NCI-H1092 treated with DMSO at 0.1 percent for 48 hours (cell line): Measurements from ENCODE around the gene EXD3.

Source experiments
- DNase-seq: peaks from one replicate; lab custom pipeline; 2025; lab: John Stamatoyannopoulos, UW

The EXD3 gene

DNA sequence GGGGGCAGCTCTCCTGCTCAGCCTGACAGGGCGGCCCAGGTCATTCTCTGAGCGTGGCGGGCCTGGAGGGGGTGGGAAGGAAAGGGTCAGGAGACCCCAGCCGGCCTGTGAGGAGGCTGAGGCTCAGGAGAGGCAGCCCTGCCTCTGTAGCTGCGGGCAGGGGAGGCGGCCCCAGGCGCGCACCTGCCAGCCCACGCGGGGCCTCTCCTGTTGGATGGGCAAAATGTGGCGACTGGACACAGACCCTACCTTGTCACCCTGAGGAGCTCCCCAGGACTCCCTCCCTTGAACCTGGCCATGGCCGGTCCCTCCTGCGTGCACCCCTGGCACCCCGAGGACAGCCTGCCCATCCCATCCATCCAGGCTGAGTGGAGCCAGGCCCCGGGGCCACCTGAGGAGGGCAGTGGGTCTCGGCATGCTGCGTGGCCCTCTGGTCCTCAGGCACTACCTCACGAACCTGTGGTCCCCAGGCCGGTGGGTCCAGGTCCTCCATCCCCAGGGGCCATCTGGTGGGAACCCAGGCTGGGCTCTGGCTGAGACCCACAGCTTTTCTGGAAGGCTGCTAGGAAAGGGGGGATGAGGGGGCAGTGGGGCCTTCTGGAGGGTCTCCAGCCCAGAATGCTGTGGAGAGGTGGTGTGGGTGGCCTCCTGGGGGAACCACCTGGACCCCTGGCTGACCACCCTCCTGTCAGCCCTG lies 105.8 kb downstream of the EXD3 start:
- no peak for DNase-seq

DNA sequence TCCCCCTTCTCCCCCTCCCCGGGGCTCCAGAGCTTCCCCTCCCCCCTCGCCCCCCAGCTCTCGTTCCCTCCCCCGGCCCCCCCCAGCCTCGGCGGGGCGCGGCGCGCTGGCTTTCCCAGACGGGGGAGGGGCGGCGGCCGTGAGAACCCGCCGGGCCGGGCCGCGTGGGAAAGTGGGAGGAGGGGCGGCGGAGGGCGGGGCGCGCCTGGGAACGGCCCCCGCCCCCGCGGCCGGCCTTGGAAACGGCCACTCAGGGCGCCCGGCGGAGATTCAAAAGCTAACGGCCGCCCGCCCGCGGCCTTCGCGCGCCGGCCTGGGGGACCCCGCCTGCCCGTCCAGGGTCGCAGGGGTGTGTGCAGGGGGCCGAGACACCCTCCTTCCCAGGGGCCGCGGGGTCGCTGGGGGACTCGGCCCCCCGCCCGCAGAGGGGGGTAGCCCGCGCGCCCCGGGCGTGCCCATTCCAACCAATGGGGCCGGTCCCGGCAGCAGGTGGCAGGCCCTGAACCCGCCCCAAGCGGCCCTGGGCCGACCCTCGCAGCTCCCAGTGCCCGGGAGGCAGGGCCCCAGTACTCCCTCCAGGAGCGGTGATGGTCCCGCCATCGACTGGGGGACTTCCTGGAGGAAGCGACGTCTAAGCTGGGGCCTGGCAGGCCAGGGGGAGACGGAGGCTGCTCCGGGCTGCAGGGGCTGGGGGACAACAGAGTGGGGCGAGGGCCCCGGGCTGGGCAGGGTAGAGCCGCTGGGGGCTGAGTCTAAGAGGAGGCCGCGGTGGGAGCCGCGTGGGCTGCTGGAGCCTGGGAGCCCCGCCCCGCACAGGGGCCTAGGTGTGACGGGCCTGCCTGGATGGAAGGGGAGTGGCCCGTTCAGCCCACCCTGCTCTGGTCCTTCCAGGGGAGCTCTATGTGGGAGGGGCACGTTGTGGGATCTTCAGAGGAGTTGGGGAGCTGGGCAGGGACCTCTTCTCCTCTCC lies 106.7 kb downstream of the EXD3 start:
- no peak for DNase-seq

GRCh38 chr9:137315581-137316011 lies 107.4 kb downstream of the EXD3 start:
- no peak for DNase-seq

GRCh38 chr9:137314561-137315560 lies 108.1 kb downstream of the EXD3 start:
- no peak for DNase-seq

GRCh38 chr9:137313956-137314560 lies 108.9 kb downstream of the EXD3 start:
- no peak for DNase-seq

GRCh38 chr9:137313326-137313936 lies 109.5 kb downstream of the EXD3 start:
- DNase-seq: no peak

DNA sequence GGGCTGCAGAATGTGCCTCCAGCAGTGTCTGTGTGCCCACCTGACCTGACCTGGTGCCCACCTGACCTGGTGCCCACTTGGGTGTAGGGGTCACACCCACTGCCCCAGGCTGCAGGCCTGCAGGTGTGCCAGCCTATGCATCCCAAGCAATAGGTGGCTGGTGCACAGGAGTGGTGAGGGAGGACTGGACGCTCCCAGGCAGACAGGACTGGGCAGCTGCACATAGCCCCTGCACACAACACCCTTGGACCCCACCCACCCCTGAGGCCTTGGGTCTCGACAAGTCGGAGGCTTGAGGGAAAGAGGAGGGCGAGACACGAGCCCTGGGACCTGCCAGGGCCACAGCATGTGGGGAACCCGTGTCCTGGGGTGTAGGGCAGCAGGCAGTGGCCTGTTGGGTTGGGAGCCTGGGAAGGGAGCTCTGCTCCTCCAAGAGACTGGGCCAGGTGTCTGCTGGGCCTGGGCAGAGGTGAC lies 110.1 kb downstream of the EXD3 start:
- DNase-seq: no peak

- DNase-seq: no peak
Observed at GRCh38 chr9:137311986-137312851, 110.7 kb downstream of the EXD3 start.

DNA sequence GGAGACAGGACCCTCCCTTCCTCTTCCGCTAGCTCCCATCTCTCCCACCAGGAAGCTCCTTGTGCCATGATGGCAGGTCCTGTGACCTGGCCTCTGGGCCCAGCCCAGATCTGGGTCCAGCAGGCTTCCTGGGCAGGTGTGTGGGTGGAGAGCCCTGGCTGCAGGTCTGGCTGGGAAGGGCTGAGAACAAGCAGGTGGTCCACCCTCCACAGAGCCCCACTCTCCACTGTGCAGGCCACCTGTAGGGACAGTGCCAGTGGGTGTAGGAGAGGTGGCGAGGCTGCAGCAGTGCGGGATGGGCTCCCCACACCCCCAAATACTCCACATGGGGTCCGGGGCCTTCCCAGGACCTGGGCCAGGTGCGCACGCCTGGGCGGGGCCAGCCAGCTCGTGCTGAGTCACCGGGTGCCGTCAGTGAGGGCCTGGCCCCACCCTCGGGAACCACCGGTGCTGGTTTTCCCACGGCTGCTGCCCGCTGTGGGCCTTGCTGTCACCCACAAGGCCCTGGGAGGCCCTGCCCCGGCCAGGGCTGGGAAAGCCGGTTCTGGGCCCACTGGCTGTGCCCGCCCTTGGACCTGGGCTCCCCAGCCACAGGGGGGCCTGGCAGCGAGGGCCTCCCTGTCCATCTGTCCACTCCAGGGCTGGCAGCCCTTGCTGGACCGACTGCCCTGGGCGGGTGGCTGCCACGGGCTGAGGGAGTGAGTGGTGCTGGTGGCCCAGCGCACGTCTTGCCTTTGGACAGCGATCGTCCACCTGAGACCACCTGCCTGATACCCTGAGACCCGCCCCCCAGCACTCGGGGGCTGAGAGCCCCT lies 111.6 kb downstream of the EXD3 start:
- no peak for DNase-seq

GRCh38 chr9:137310189-137311052 lies 112.5 kb downstream of the EXD3 start:
- DNase-seq: no peak

DNA sequence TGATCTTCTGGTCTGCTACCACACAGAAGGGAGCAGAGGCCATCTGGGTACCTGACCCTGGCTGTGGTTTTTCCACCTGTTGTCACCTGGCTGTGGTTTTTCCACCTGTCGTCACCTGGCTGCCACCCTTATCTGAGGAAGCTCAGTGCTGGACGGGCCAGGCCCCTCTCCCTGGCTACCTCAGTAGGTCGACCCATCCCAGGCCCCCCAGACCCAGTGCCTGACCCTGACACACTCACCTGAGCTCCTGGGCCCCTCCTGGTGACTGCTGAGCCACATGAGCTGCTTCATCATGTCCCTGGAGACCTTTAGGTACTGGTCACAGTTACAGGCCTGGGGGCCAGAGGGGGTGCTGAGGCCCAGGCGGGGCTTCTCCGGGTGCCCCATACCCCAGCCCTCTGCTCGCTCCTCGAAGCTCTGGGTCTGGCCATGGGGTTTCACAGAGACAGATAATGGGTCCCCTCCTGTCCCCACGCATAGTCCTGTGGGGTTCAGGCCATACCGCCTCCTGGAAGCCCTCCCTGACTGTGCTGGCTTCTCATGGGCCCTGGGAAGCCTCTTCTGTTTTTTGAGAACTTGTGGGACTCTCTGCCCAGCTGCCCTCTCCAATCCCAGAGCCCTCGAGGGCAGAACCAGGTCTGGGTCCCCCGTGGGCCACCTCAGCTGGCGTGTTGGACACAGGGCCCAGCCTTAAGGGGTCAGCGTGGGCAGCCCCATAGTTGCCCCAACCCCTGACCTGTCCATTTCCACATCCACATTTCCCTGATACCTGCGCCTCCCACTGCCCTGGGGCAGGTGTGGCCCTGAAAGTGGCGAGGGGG lies 113.4 kb downstream of the EXD3 start:
- no peak for DNase-seq

- no peak for DNase-seq
Observed at GRCh38 chr9:137308057-137308619, 114.8 kb downstream of the EXD3 start.

DNA sequence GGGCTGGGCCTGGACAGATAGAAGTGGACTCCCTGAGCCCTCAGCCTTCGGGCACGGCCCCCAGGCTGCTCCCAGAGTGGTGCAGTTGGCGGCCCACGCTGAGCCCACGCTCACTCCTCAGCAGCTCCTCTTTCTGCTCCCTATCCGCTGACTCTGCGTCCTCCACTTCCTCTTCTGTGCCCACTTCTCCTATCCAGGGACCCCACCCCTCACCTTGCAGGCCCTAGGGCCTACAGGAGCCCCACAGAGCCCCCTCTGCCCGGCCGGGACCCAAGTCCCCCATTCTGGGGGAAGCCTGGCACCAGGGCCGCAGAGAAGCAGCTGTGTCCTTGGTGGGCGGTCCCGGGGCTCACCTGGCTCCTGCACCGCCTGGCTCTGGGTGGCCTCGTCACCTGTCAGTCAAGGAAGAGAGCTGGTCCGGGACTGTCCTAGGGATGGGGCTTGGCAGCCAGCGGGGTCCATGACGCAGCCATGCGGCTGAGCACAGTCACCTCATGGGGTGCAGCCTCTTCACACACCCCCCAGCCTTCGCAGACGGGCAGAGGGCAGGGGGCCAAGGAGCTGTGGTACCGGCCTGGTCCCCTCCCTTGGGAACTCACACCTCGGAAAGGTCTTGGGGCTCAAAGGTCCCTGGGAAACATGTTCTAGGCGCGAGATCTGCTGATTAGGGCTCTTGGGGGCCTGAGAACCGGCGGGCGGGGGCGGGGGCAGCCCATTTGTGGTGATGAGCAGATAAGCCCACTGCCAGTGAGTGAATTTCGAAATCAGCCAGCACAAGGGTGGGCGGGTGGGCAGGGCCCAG lies 115.5 kb downstream of the EXD3 start:
- DNase-seq: no peak

- DNase-seq: no peak
Observed at GRCh38 chr9:137306850-137307254, 116.1 kb downstream of the EXD3 start.

DNA sequence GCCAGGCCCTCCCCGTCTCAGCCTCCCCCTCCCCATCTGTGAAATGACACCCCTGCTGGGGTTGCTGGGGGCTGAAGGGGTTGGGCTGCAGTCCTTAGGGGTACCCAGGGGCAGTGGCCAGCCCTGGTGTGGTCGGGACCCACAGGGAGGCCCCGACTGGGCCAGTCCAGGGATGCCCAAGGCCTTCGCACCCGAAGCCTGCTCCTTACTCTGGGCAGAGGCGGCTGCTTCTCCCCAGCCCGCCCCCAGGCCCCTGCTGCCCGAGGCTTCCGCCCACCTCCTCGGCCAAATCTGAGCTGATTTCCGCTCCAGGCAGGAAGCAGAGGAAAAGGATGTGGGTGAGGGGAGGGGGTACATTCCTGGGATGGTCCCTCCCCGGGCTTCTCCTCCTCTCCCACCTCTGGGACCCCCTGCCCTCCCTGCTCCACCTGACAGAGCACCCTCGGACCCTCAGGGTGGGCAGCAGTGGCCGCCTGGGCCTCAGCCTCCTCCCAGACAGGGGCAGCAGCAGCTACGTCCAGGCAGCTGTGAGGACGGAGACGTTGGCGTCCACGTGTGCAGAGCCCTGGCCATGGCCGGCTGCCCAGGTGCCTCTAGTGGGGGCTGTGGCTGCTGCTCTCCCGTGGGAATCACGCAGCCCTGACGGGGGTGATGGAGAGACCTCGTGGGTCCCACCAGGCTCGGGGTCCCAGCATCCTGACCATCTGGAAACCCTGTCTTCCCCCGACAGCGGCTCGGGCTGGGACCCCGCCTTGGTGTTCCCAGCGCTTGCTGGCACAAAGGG lies 116.7 kb downstream of the EXD3 start:
- DNase-seq: no peak
